Neural crest cell (in vitro differentiated cells): Measurements from ENCODE around the gene CASQ2. TPM values are rescaled to one million over a fixed set of nuclear protein-coding genes. Genes with fewer than 3 reads are reported as not detected.

Experiments
- DNase-seq: peaks from one replicate; pipeline ENCODE4 v3.0.0; 2021; ENCODE audit warnings: low read depth, mixed read lengths, low spot score
- H3K27ac Mint-ChIP-seq: one replicate; pipeline ENCODE4 v1.8.0; 2021; ENCODE audit warnings: mild to moderate bottlenecking, mixed read lengths; ENCODE audit not compliant: unreplicated experiment
- H3K27me3 Mint-ChIP-seq: 2 replicates; pipeline ENCODE4 v1.8.0; 2021; ENCODE audit warnings: low read depth, mild to moderate bottlenecking, mixed read lengths
- H3K36me3 Mint-ChIP-seq: 2 replicates; pipeline ENCODE4 v1.8.0; 2021; ENCODE audit warnings: low read depth, mild to moderate bottlenecking, mixed read lengths
- H3K4me1 Mint-ChIP-seq: 2 replicates; pipeline ENCODE4 v1.8.0; 2021; ENCODE audit warnings: mixed read lengths
- H3K4me3 Mint-ChIP-seq: one replicate; pipeline ENCODE4 v1.8.0; 2021; ENCODE audit warnings: mild to moderate bottlenecking, mixed read lengths
- H3K9me3 Mint-ChIP-seq: 2 replicates; pipeline ENCODE4 v1.8.0; 2021; ENCODE audit warnings: mixed read lengths
- CTCF ChIP-seq: fragments of 200-600 bp; sonication (generic); conservative IDR thresholded peaks from 2 replicates; pipeline ENCODE4 v1.5.0; 2021; ENCODE audit warnings: antibody characterized with exemption, mild to moderate bottlenecking
- total RNA-seq: library from RNA; stranded (reverse); gene quantifications from 2 replicates; pipeline ENCODE4 v1.2.1, GENCODE V29; 2021

The CASQ2 gene
- total RNA-seq, 1 donor from 2014 or later = 0.12 TPM

- Mint-ChIP-seq H3K27ac (peak overlapping the region; percentile 83), H3K36me3 (no peaks in the 10 kb centered on the region), H3K27me3 (no peaks in the 10 kb centered on the region), H3K4me1 (peaks cover 35% of the 10 kb centered on the region), H3K4me3 (no peak overlapping the region), H3K9me3 (no peaks in the 10 kb centered on the region)
- TF ChIP-seq CTCF = no peak
- no peak for DNase-seq
Measured at GRCh38 chr1:115725600-115725999, 42.9 kb downstream of the CASQ2 start.

GRCh38 chr1:115723756-115724155 lies 44.8 kb downstream of the CASQ2 start:
- no peak for DNase-seq
- Mint-ChIP-seq H3K9me3 (no peaks in the 10 kb centered on the region), H3K36me3 (no peaks in the 10 kb centered on the region), H3K27ac (no peak overlapping the region), H3K27me3 (no peaks in the 10 kb centered on the region), H3K4me3 (no peak overlapping the region), H3K4me1 (peaks cover 35% of the 10 kb centered on the region)
- no peak for TF ChIP-seq CTCF

- peaks cover 19% of the 10 kb centered on the region for H3K4me1 Mint-ChIP-seq
- no peak for DNase-seq
- TF ChIP-seq CTCF = no peak
- no peaks in the 10 kb centered on the region for H3K27me3 Mint-ChIP-seq
- no peaks in the 10 kb centered on the region for H3K36me3 Mint-ChIP-seq
- no peak overlapping the region for H3K27ac Mint-ChIP-seq
- no peaks in the 10 kb centered on the region for H3K9me3 Mint-ChIP-seq
- H3K4me3 Mint-ChIP-seq = no peak overlapping the region
Measured at GRCh38 chr1:115722221-115722620, 46.3 kb downstream of the CASQ2 start.

- no peaks in the 10 kb centered on the region for H3K36me3 Mint-ChIP-seq
- no peaks in the 10 kb centered on the region for H3K9me3 Mint-ChIP-seq
- no peak for TF ChIP-seq CTCF
- H3K4me1 Mint-ChIP-seq = no peaks in the 10 kb centered on the region
- no peak for DNase-seq
- H3K27me3 Mint-ChIP-seq = no peaks in the 10 kb centered on the region
- H3K27ac Mint-ChIP-seq = no peak overlapping the region
- H3K4me3 Mint-ChIP-seq = no peak overlapping the region
Measured at GRCh38 chr1:115719285-115719684, 49.2 kb downstream of the CASQ2 start.

GRCh38 chr1:115718011-115718754 lies 50.3 kb downstream of the CASQ2 start:
- H3K4me3 Mint-ChIP-seq = no peak overlapping the region

More at GRCh38 chr1:115718011-115718754, 50.3 kb downstream of the CASQ2 start:
- Mint-ChIP-seq H3K27me3 (no peaks in the 10 kb centered on the region), H3K9me3 (no peaks in the 10 kb centered on the region), H3K36me3 (no peaks in the 10 kb centered on the region), H3K4me1 (no peaks in the 10 kb centered on the region), H3K27ac (no peak overlapping the region)
- DNase-seq = no peak
- no peak for TF ChIP-seq CTCF
